Activated gamma-delta T cell (primary cell): Measurements from ENCODE around the gene MTERF4.

ENCODE experiments used
- DNase-seq: peaks from one replicate; lab custom pipeline; 2025; lab: John Stamatoyannopoulos, UW

Gene MTERF4

GRCh38 chr2:241088791-241089732 is 13.0 kb downstream of the MTERF4 start:
- DNase-seq, result no peak

DNA sequence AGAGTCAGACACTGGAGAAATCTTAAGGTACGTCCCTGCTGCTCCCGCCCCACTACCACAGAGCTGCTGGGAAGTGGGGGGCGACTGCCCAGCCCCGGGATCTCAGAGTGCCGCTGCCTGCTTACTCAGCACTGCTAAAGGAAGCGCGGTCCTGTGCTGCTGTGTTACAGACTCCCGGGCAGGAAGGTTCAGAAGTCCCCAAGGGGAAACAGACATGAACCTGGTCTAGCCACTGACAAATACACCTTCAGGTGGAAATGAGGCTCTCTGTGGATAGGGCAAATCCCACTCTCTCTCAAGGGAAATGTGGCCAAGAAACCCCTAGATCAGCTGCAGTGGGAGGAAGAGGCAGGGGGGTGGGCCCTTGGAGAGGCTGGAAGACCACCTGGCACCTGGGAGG is 13.7 kb downstream of the MTERF4 start:
- DNase-seq, result no peak

DNA sequence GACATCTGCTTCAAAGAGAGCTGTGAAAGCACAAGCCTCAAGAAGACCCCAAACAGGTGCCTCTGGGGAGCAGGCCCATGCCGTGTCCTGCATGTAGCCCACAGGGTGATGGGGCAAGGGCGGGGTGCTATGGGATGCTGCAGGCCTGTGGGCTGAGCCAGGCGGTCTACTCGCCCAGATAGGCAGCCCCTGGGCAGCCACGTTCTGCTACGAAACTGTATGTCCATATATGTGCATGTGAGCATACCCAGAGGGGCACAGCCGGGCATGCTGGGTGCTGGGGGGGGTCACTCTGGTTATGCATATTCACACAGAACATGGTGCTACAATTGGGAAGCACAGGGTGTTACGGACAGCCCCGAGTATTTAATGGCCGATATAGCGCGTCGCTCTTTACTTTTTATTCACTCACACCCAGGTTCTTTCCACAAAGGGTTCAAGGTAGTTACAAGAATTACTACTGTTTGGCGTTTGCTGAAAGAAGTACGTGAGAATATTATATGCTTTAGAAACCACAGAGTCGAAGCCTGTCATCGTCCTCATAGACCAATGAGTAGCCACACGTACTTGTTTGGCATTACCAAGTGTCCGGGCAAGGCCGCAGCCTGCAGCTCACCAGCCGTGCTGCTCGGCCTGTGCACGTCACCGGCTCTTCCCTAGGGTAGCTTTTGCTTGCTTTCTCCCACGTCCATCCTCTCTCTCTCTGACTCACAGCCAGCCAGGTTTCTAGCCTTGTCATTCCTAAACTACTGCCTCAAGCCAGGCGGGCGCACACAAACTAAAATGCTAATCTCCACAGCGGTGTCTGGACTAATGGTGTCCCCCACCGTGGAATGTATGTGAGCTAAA is 14.4 kb downstream of the MTERF4 start:
- no peak for DNase-seq

GRCh38 chr2:241084856-241085444 is 17.1 kb downstream of the MTERF4 start:
- DNase-seq, result no peak

- no peak for DNase-seq
Observed at GRCh38 chr2:241083091-241083415, 19.0 kb downstream of the MTERF4 start.

GRCh38 chr2:241082341-241083090 is 19.6 kb downstream of the MTERF4 start:
- DNase-seq, result no peak

GRCh38 chr2:241081643-241082340 is 20.3 kb downstream of the MTERF4 start:
- no peak for DNase-seq

GRCh38 chr2:241081190-241081642 is 20.9 kb downstream of the MTERF4 start:
- DNase-seq, result no peak

DNA sequence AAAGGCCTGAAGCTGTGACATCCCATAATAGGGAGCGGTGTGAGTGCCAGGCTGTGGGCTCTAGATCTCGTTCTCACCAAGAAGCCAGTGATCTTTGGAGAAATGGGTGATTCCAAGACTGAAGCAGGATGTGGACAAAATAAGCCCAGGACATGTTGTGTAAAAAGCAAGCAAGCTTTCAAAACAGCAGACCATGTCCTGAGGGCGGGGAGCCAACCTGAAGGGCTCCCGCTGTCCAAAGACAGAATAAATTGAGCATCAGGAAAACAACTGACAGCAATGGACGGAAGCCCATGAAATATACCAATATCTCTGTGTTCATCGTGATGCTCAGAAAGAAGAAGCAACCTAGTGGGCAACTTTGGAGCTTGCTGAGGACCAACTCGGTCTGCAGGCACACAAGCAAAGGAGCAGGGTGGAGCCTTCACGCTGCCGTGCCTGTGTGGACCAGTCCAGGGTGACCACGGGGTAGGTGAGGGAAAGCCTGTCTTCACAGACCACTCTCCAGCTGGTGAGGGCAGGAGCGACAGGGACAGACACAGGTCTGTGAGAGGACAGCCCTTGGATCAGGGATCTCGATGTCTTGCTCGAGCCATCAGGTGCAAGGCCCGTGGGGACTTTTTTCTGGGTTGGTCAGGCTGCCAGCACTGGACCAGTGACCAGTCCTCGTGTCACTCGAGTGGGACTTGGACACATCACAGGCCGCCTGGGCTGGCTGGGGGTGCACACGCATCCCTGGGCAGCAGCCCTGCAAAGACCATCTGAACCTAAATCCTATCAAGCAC is 21.5 kb downstream of the MTERF4 start:
- no peak for DNase-seq

DNA sequence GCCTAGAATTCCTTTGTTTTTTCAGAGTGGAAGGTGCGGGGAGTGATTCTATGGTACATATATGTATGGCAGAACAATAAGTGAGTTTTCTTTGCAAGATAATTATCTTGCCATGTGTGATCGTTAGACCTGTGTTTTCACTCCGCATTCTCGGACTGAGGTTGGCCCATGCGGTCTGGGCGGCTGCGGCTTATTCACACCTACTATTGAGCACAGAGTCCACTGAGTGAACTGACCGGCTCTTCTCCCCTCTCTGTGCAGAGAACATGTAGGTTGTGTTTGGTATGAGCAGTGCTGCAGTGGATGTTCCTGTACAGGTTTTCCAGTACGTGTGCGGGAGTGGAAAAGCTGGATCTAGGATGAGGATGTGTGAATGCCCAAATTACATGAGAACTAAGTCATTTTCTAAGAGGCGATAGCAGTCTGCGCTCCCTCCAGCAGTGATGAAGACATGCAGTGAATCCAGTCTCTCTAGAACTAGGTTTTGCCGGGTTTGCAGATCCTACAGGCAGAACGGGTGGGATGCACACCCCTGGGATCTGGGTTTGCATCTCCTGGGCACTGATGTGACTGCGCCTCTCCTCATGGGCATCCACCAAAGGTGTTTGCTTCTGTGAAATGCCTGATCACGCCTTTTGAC is 27.1 kb downstream of the MTERF4 start:
- no peak for DNase-seq

GRCh38 chr2:241074065-241074818 is 27.8 kb downstream of the MTERF4 start:
- DNase-seq, result no peak

DNA sequence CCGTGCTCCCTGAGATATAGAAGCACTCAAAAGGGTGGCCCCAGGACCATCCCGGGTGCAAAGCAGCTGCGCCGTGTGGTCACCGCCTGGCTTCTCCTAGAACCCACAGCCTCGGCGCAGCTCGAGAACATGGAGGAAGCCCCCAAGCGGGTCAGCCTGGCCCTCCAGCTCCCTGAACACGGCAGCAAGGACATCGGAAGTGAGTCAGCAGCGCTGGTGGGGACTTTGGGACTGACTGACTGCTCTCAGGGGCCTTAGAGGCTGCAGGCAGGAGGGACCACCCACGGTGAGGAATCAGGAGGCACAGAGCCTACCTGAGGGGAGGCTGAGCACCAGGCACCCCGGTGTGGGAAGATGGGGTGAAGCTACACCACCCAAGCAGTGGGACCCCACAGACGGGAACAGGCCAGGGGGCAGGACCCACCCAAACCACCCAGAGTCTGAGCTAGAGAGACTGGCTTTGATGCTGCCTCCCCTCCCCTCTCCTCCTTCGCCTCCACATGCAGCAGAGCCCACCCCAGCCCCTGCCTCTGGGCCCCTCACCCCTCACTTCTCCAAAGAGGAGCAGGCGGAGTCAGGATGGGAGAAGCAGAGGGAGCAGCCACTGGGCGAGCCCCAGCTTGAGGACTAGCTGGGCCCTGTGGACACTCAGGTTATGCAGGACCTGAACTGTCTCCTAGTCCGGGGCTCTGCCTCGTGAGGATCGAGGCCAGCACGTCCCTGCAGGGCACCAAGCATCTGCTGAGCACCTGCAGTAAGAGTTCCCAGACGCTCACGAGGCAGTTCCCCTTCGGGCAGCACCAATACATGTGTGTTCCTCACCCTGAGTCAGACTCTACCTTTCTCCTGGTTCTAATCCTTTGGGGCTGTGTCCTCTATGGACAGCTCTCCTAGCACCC is 28.7 kb downstream of the MTERF4 start:
- DNase-seq, result no peak

GRCh38 chr2:241072553-241073165 is 29.4 kb downstream of the MTERF4 start:
- no peak for DNase-seq

GRCh38 chr2:241072151-241072550 is 29.9 kb downstream of the MTERF4 start:
- DNase-seq, result no peak

GRCh38 chr2:241071677-241072111 is 30.4 kb downstream of the MTERF4 start:
- no peak for DNase-seq

- no peak for DNase-seq
Observed at GRCh38 chr2:241070811-241071676, 31.0 kb downstream of the MTERF4 start.
